HG02610 (cell line): ENCODE measurements around the gene IGFBP3.

Experiments
- ATAC-seq: cut with Tn5 transposase; IDR thresholded peaks from one replicate; pipeline ENCODE4 v1.9.1; 2021; ENCODE audit warnings: mild to moderate bottlenecking, moderate library complexity; ENCODE audit not compliant: unreplicated experiment

Gene IGFBP3

DNA sequence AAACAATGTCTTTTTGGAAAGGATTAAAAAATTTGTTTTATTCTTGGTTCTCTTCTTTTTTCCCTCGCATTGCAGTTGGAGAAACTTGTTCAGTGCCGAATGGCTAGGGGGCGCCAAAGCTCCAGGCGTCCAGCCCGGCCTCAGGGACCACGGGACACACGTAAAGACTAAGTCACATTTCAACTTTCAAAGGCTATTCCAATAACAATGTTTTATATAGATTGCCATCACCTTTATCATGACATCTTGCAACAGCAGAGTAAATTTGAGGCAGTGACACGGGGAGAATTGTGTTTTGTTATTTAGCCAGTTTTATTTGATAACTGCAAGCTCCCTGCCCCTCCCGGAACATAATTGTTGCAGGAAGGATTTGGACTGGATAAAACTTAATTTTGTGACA lies 2.2 kb upstream of the IGFBP3 start:
- no peak for ATAC-seq

DNA sequence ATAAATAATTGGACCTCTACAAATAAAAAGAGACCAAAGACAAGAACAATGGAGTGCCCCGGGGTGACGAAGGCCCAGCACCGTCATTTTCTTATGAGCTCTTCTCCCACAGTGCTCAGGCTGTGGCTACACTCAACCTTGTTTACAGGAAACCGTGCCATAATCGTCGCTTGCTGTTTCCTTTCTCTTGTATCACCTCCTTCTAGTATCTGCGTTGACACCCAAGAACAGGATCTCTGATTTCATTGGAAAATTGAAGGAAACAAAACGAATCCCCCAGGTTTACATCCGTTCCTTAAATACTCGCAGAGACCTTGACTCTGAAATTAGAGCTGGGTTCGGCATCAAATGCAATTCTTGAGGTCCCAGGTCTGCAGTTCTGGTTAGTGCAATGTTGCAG lies 1.7 kb upstream of the IGFBP3 start:
- no peak for ATAC-seq

DNA sequence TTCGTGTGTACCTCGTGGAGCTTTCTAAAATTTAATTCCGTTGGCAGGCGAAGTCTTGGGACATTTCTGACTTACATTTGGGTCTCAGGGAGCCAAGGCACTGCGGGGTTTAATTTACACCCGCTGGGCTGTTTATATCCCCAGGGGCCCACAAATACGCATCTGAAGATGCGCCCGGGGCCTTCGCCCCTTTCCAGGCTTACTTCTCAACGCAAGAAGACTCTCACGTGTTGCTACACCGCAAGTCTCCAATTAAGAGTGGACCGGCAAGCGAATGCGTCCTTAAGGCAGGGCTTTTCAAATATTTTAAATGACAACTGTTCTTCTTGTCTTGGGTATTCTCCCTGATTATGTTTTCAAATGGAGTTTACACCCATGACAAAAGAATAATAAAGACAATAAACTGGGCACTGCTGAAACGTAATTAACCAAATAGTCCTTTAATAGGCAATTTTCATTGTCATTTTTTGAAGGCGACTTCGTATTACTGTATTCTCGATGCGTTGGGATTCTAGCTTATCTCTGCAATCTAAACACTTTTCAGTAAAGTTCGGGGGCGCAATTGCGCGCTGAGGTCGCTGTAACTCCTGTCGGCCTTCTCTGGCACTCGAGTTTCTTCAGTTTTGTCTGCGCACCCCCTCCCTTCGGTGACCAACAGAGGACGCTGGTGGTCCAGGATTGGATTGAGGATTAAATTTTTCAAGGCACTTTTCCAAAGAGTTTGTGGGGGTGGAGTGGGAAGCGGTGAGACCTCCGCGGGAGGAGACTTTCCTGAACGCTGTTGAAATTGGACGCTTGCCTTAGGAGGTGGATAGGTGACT lies 837 bp upstream of the IGFBP3 start:
- no peak for ATAC-seq

DNA sequence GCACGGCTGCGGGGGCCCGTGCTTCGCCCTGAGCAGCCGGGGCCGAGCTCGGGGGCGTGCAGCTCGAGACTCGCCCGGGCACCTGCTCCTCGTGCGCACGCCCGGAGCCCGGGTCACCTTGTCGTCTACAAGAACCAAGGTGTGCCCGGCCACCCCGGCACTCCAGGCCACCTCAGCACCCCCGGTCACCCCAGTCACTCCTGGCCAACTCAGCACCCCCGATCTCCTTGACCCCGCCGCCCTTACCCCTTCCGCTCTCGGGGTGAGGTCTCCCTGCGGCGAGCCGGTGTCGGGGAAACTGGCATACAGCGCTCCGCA lies 268 bp upstream of the IGFBP3 start:
- no peak for ATAC-seq

DNA sequence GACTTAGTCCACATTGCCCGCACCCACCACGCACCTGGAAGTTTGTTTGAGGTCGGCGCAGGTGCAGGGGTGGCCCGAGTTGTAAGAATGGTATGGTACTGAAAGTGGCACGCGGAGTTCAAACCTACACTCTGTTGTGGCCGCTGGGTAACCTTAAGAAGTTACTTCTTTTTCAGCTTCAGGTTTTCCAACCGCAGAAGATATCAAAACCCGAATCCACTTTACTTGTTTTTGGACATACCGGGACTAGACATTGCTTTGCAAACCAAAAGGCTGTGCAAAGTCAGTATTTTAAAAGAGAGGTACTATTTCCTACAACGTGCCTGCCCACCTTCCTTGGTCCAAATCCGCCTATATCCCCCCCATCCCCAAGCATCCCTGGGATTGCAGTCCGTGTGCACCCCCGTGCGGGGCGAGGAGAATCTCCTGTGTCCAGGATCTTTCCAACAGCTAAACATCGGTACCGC lies 1.0 kb downstream of the IGFBP3 start:
- ATAC-seq, result no peak

DNA sequence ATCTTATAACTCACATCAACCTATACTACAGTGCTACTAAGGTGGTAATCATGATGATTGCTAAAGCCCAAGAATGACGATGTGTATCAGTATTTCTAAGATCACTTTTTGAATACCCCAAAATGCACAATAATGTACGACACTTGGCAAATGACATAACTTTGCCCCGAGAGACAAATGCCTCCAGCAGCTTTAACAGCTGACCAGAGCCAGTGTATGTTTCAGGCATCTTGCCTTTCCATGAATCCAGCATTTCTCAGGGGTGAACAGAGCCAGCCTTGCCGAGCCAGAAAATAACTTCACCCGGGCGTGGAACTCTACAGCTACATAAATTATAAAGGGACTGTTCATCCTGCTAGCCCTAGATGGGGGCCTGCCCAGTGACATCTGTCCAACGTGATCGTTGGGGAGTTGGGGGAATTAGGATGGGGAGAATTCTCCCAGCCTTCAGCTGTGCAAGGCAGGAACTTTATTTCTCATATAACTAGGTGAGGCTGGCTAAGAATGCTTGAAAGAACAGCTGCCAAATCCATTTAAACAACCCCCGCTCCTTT lies 1.8 kb downstream of the IGFBP3 start:
- ATAC-seq, result no peak

DNA sequence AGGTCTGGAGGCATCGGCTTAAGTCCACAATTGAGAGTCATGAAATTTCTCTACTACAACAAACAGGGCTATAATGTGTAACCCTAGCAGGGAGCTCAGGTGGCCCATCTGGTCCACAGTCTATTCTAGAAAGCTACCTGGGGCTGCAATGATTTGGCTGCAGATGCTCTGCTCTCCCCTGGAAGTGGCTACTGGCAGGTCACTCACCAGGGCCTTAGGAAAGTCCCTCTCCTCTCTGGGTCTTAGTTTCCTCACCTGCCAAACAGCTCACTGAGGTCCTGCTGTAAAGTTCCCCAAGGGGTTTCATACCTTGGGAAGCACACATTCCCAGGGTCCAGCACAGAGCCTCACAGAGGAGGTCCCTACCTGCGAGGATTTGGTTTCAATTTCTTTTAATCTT lies 2.5 kb downstream of the IGFBP3 start:
- no peak for ATAC-seq

DNA sequence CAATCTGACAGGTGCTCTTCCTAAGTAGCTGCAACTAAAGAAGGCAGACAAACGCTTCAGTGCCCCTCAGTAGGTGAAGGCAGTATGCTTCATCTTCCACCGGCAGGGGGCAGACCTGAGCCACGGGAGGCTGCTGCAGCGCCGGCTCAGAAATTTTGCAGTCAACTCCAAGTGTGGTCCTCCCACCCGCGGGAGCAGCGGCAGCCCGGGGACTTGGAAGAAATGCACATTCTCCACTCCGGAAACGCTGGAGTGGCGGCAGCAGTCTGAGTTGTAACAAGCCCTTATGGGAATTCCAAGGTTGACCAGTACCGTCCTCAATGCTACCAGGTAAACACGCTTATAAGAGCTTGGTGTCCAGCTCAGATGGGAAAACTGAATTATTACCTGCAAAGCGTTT lies 3.4 kb downstream of the IGFBP3 start:
- ATAC-seq, result peak; percentile 67

DNA sequence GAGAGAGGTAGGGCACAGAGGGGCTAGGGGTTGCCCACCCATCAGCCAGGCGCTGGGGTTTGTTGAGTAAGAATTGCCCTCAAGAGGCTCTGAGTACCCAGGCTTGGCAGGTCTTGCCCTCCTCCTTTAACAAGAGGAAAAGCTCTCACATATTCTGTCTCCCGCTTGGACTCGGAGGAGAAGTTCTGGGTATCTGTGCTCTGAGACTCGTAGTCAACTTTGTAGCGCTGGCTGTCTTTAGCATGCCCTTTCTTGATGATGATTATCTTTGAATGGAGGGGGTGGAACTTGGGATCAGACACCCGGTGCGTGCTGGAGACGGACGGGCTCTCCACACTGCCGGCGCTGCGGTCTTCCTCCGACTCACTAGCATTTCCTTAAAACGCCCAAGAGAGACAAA lies 4.0 kb downstream of the IGFBP3 start:
- ATAC-seq, result no peak

DNA sequence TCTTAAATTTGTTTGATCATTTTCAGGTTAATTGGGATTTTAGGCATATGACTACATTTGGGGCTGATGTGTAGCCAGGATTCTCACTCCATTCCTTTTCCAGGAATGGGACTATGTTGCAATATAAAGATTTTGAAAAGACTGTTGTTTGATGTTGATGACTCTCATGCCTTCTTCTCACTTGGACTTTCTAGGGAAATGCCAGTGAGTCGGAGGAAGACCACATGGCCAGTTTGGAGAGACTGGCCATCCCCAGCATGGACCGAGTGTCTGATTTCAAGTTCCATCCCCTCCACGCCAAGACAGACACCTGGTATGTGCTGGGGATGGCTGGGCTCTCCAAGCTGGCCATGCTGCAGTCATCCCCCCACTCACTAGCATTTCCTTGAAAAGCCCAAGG lies 5.5 kb downstream of the IGFBP3 start:
- no peak for ATAC-seq

DNA sequence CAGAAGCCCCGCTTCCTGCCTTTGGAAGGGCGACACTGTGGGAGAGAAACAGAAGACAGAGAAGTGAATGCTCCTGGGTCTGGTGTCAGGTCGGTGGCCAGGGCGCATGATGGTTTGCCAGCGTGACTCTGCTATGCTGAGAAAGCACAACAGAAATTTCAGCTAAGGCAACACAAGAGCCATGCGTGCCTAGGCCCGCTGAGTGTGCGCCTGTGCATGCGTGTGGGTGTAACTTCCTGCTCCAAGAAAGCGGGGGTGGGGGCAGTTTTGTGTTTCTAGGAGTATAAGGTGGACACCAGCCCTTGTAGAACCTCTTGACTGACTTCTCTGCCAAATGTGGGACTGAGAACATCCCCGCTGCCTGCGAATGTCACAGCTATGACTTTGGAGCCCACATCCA lies 6.2 kb downstream of the IGFBP3 start:
- no peak for ATAC-seq

DNA sequence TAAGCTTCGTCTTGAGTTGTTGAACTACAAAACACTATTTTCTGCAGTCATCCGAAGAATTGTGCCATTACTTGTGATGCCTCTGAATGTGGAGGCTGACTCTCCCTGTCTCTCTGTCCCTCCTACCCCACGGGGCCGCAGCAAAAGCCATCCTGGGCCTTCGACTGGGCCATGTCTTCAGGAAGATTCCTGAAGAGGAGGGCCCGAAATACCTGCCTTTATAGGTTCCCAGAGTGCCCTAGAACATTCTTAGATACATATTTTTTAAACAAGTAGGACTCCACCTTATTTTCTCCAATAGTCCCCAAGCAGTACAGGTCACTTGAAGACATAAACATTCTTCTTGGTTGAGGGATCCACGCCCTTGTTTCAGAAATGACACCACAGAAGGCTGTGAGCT lies 8.1 kb downstream of the IGFBP3 start:
- no peak for ATAC-seq

DNA sequence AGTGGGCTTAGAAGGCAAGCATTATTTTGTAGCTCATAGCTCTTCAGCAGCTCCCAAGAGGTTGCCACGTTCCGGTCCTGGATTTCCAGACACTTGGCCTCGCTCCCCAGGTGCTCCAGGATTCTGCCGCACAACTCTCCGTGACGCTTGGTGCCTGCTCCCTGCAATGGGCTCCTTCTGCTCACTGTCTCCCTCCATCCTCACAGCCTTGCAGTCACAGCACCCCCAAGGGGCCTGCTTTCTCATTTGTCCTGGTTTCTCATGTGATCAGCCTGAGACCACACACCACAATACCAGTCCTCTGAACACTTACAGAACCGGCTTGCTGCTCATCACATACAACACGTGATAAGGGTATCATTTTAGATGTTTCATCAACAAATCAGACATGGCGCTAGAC lies 9.8 kb downstream of the IGFBP3 start:
- no peak for ATAC-seq

DNA sequence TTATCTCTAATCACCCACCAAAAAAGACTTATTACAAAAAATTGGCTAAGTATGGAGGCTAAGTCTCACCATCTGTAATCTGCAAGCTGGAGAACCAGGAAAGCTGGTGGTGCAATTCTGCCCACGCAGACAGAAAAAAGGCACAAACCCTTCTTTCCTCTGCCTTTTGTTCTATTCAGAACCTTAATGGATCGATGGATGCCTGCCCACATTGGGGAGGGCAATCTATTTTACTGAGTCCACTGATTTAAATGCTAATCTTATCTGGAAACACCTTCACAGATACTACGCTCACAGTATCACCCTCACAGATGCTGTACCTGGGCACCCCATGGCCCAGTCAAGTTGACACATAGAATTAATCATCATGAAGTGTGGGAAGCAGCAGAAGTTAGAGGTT lies 10.2 kb downstream of the IGFBP3 start:
- no peak for ATAC-seq

DNA sequence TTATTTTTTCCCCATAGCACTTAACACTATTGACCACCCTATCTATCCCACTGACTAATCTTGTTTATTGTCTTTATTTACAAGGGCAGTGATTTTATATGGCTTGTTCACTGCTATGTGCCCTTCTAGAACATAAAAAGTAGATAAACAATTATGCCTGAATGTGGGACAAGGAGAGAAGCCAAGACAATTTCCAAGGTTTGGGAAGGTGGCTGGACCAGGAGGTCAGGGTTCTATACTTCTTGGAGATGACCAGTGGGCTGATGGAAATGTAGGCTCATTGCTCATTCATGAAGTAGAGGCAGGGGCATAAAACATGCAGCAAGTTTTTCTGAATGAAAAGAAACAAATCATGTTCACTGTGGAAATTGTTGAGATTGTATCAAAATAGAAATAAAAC lies 11.5 kb downstream of the IGFBP3 start:
- no peak for ATAC-seq

DNA sequence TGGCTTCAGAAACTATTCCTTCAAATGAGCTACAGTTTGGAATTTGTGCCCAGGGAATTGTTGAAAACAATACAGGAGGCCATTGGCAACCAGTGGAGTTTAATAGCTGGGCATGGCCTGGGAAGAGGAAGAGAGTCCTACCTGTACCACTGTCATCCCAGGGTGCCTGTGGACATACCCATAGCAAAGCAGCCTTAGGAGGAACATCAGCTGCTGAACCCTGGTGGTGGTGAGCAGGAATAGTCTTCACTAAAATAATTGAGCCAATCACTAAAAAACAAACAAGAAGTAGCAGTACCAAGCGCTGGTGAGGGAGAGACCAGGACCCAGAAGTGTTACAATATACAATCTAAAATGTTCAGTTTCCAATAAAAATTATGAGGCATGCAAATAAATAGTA lies 18.3 kb downstream of the IGFBP3 start:
- no peak for ATAC-seq

DNA sequence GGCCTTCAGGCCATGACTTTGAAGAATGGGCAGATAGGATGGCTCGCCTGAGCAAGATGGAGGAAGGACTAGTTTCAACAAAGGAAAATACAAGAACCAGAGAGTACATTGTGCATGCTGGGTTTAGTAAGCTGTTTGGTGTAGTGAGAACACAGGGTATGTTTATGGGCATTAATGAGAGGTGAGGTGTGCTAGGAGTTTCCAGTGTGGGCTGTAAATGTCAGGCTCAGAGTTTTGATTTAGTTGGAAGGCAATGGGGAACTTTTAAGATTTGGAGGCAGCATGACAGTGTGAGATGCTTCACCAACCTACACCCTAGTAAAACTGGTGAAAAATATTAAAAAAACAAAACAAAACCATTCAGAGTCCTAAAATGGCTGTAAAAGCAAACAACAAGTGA lies 19.5 kb downstream of the IGFBP3 start:
- no peak for ATAC-seq

DNA sequence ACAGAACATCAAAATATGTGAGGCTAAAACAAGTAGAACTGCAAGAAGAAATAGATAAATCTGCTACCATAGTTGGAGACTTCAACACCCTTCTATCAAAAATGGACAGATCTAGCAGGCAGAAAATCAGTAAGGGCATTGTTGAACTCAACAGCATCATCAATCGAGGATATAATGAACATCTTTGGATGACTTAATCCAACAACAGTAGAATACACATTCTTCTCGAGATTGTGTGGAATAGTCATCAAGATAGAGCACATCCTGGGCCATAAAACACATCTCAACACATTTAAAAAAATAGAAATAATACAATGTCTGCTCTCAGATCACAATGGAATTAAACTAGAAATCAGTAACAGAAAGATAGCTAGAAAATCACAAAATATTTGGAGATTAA lies 22.9 kb downstream of the IGFBP3 start:
- ATAC-seq, result no peak

DNA sequence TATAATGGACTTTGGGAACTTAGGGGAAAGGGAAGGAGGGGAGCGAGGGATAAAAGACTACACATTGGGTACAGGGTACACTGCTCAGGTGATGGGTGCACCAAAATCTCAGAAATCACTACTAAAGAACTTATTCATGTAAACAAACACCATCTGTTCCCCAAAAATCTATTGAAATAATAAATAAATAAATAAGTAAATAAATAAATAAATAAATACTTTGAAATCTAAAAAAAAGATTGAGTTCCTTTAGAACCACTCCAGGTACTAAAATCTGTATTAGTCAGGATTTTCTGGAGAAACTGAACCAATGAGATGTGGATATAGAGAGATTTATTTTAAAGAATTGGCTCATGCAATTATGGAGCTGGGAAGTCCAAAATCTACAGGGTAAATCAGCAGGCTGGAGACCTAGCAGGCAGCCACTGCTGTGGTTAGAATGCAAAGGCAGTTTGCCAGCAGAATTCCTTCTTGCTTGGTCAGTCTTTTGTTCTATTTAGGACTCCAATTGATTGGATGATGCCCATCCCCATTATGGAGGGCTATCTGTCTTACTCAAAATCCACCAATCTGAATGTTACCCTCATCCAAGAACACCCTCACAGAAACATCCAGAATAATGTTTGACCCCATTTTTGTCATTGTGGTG lies 23.9 kb downstream of the IGFBP3 start:
- no peak for ATAC-seq

DNA sequence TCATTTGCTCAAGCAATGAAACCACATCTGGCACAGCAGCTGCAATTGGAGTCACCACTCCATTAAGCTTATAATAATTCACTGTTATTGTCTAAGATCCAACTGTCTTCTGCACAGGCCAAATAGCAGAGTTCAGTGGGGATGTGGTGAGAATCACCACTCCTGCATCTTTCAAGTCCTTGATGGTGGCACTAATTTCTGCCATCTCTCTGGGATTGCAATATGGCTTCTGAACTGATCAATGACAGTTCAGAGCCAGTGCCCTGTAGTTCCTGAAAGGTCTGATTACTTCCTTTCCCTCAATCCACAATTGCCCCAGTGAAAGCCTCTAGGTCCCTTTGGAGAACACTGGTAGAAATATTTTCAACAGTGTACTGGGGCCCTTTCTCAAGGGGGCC lies 26.4 kb downstream of the IGFBP3 start:
- no peak for ATAC-seq

DNA sequence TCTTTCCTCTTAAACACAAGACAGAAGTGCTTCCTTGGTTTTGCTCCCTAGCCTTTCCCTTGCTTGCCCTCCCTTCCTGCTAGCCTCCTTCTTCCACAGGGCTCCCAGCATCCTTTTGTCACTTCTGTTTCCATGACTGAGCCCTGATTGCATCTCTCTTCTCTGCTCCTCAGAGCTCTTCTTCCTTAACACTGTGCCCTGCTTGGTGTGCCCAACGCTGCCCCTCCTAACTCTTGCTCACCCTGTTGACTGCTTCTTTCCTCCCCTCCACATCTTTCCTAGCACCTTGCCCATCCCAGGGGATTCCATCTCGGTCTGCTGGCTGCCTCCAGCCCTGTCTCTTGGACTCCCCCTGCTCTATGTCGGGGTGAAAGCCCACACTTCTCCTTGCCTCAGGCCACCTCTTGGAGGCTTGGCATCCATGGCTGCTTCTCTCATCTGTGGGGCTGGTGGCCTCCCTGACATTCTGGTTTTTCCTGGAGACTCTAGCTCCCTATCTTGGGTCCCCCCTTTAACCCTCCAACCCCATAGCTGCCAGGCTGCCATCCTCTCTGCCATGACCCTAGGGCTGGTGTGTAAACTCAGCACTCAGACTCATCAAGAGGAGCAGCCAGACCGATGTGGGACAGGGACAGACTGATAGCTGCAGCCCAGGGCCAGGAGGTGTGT lies 26.9 kb downstream of the IGFBP3 start:
- no peak for ATAC-seq
